Endometrium (tissue), 2 donors: ENCODE data around the gene TCTA.

Experiments used
- FAIRE-seq: peaks from 2 replicates; lab custom pipeline; 2012; peaks lifted over from hg19 to GRCh38; lab: Jason Lieb, UNC
- donor health status: control.
- donor health status: control.

The TCTA gene

GRCh38 chr3:49410846-49411534 is 1.2 kb upstream of the TCTA start:
- FAIRE-seq = no peak

- no peak for FAIRE-seq
Measured at GRCh38 chr3:49411535-49411967, 672 bp upstream of the TCTA start.

- no peak for FAIRE-seq
Measured at GRCh38 chr3:49412632-49413337, 562 bp downstream of the TCTA start.

- FAIRE-seq = no peak
Measured at GRCh38 chr3:49413338-49413734, 1.1 kb downstream of the TCTA start.

- no peak for FAIRE-seq
Measured at GRCh38 chr3:49414753-49415152, 2.5 kb downstream of the TCTA start.

GRCh38 chr3:49415931-49416601 is 3.8 kb downstream of the TCTA start:
- FAIRE-seq = no peak

- no peak for FAIRE-seq
Measured at GRCh38 chr3:49416867-49417266, 4.6 kb downstream of the TCTA start.

GRCh38 chr3:49417516-49418120 is 5.4 kb downstream of the TCTA start:
- no peak for FAIRE-seq

- FAIRE-seq = no peak
Measured at GRCh38 chr3:49421890-49422378, 9.7 kb downstream of the TCTA start.

GRCh38 chr3:49422379-49423248 is 10.4 kb downstream of the TCTA start, which contains the start of gene AMT:
TSS of gene AMT (minus strand) at chr3:49422473. CDS start at chr3:49422450, 23 bp downstream.
- FAIRE-seq = no peak

GRCh38 chr3:49424816-49425215 is 12.6 kb downstream of the TCTA start:
- no peak for FAIRE-seq

GRCh38 chr3:49427586-49427985 is 15.4 kb downstream of the TCTA start:
- FAIRE-seq = no peak

GRCh38 chr3:49428752-49429080 is 16.5 kb downstream of the TCTA start:
- no peak for FAIRE-seq

GRCh38 chr3:49434731-49435130 is 22.5 kb downstream of the TCTA start:
- FAIRE-seq = no peak

GRCh38 chr3:49445391-49445790 is 33.2 kb downstream of the TCTA start:
- no peak for FAIRE-seq

GRCh38 chr3:49453621-49454020 is 41.4 kb downstream of the TCTA start:
- no peak for FAIRE-seq

GRCh38 chr3:49454458-49454857 is 42.2 kb downstream of the TCTA start:
- FAIRE-seq = no peak

GRCh38 chr3:49454898-49455681 is 42.9 kb downstream of the TCTA start:
- FAIRE-seq = no peak

- FAIRE-seq = no peak
Measured at GRCh38 chr3:49456466-49456865, 44.2 kb downstream of the TCTA start.

GRCh38 chr3:49460188-49460890 is 48.1 kb downstream of the TCTA start:
- FAIRE-seq = no peak
